Panc1 (cell line): ENCODE data around the gene TRAK1.
"Not testable (repeated sequence)": the region's sequence is repeated elsewhere in the genome, so short reads cannot be mapped to it uniquely, and the experiment has no call there.

Experiments
- POLR2AphosphoS5 ChIP-seq: IDR thresholded peaks from 2 replicates; pipeline ENCODE4 v1.6.1; 2012; ENCODE audit warnings: mild to moderate bottlenecking, low read depth, low read length, moderate library complexity
- TF ChIP-seq, protein P1 (sequence below): fragments of 450-650 bp; IDR thresholded peaks from 2 replicates; pipeline ENCODE4 v1.5.1; 2017; ENCODE audit warnings: mild to moderate bottlenecking

DNA sequence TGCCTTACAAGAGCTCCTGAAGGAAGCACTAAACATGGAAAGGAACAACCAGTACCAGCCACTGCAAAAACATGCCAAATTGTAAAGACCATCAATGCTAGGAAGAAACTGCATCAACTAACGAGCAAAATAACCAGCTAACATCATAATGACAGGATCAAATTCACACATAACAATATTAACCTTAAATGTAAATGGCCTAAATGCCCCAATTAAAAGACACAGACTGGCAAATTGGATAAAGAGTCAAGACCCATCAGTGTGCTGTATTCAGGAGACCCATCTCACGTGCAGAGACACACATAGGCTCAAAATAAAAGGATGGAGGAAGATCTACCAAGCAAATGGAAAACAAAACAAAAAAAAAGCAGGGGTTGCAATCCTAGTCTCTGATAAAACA lies 14.8 kb downstream of the TRAK1 start:
- TF ChIP-seq, protein P1, sequence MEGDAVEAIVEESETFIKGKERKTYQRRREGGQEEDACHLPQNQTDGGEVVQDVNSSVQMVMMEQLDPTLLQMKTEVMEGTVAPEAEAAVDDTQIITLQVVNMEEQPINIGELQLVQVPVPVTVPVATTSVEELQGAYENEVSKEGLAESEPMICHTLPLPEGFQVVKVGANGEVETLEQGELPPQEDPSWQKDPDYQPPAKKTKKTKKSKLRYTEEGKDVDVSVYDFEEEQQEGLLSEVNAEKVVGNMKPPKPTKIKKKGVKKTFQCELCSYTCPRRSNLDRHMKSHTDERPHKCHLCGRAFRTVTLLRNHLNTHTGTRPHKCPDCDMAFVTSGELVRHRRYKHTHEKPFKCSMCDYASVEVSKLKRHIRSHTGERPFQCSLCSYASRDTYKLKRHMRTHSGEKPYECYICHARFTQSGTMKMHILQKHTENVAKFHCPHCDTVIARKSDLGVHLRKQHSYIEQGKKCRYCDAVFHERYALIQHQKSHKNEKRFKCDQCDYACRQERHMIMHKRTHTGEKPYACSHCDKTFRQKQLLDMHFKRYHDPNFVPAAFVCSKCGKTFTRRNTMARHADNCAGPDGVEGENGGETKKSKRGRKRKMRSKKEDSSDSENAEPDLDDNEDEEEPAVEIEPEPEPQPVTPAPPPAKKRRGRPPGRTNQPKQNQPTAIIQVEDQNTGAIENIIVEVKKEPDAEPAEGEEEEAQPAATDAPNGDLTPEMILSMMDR = not testable (repeated sequence)
- not testable (repeated sequence) for TF ChIP-seq POLR2AphosphoS5
